VCaP (cell line): ENCODE measurements around the gene OTUD7B.
"Not testable (repeated sequence)": the region's sequence is repeated elsewhere in the genome, so short reads cannot be mapped to it uniquely, and the experiment has no call there.

Experiments used
- H3K27ac ChIP-seq: fragments of 450-650 bp; 2 replicates; pipeline ENCODE4 v1.5.1; 2017
- TF ChIP-seq, protein P1 (sequence below): fragments of 450-650 bp; conservative IDR thresholded peaks from 2 replicates; pipeline ENCODE4 v1.5.1; 2017; ENCODE audit warnings: mild to moderate bottlenecking, moderate library complexity

Gene OTUD7B

DNA sequence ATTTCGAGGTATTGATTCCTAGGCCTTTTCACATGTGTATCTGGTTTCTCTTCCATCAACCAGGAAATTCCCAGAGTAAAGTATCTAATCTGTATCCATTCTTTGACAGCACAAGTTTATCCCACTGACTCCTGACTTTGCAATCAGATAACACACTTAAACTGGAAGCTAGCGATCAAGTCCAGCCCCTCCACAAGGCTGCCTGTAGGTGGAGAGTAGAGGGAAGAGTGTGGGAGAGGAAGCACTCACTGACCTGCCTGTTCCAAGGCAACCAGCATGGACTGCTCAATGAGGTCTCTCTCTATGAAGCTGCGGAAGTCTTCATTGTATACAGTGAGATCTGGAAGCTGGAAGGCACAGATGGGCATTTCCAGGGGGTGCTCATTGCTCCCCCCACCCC lies 43.5 kb downstream of the OTUD7B start:
- H3K27ac ChIP-seq, result no peak overlapping the region

DNA sequence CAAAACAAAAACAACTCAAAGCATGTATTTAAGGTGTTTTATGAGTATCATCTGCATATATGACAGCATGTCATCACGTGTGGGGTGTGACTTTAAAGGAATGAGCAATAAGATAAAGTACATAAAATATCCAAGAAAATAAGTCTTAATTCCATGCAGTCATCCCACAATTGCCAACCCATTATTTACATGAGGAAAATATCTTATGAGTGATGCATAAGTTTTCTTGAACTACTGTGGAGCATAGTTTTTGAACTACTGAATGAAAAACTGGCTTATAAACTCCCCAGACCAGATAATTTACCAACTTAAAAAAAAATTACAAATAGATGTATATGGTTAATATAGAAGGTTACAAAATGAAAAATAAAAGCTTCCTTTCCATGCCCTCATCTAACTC lies 44.1 kb downstream of the OTUD7B start:
- no peak overlapping the region for H3K27ac ChIP-seq
- TF ChIP-seq, protein P1, sequence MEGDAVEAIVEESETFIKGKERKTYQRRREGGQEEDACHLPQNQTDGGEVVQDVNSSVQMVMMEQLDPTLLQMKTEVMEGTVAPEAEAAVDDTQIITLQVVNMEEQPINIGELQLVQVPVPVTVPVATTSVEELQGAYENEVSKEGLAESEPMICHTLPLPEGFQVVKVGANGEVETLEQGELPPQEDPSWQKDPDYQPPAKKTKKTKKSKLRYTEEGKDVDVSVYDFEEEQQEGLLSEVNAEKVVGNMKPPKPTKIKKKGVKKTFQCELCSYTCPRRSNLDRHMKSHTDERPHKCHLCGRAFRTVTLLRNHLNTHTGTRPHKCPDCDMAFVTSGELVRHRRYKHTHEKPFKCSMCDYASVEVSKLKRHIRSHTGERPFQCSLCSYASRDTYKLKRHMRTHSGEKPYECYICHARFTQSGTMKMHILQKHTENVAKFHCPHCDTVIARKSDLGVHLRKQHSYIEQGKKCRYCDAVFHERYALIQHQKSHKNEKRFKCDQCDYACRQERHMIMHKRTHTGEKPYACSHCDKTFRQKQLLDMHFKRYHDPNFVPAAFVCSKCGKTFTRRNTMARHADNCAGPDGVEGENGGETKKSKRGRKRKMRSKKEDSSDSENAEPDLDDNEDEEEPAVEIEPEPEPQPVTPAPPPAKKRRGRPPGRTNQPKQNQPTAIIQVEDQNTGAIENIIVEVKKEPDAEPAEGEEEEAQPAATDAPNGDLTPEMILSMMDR, result no peak

More for the DNA sequence above, 43.5 kb downstream of the OTUD7B start:
- TF ChIP-seq, protein P1, result no peak

DNA sequence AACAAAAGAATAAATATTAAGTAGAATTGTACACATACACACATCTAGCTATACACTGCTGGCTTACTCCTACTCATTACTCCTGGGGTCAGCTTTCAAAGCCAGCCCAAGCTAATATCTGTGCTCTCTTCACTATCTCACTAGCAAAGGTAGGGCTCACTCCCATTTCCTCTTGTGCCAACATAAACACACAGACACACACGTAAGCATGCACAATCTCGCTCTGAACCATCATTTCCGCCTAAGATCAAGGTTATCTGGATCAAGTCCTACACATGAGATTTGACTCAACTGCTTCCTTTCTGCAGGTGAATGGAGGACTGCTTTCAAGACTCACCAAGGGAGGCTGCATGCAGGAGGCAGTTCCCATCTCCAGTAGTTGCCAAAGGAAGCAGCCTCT lies 45.1 kb downstream of the OTUD7B start:
- no peak overlapping the region for H3K27ac ChIP-seq
- TF ChIP-seq, protein P1, result no peak

DNA sequence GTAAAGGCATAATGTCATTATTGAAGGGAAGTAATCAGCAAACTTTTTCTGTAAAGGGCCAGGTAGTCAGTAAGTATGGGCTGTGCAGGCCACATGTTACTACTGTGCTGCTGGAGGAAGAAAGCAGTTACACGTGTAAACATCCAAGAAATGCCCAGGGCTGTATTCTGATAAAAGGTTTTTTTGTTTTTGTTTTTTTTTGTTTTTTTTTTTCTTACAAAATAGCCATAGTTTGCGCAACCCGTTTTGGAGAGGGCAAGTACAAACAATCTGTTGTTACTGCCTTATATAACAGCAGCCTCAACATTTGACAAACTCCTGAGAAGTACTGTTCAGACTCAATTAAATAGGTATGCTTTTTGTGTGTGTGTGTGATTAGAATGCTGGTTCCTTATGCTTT lies 47.2 kb downstream of the OTUD7B start:
- TF ChIP-seq, protein P1, result no peak
- 0 out of 2 replicates have a peak overlapping the region, but pooled peaks have one; percentile 4 for H3K27ac ChIP-seq

DNA sequence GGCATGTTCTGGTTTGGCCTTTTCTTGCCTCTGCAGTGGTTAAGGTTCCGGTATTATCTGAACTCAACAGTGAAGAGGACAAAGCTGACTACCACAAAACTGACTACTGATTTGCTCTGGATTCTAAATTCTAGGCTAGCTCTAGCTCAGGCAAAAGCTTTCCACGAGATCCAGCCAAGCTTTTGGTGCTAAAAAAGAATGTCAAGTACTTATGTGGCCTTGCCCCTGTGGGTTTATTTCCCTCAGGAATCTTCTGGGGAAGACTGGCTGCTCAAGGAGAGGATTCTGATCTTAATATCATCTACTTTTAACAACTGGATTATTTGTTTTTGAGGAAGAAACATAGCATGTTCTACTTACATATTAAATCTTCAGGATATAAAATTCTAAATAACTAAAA lies 47.8 kb downstream of the OTUD7B start:
- H3K27ac ChIP-seq, result peak overlapping the region; percentile 4; the same call in 1 of the 2 replicates
- TF ChIP-seq, protein P1, result no peak

DNA sequence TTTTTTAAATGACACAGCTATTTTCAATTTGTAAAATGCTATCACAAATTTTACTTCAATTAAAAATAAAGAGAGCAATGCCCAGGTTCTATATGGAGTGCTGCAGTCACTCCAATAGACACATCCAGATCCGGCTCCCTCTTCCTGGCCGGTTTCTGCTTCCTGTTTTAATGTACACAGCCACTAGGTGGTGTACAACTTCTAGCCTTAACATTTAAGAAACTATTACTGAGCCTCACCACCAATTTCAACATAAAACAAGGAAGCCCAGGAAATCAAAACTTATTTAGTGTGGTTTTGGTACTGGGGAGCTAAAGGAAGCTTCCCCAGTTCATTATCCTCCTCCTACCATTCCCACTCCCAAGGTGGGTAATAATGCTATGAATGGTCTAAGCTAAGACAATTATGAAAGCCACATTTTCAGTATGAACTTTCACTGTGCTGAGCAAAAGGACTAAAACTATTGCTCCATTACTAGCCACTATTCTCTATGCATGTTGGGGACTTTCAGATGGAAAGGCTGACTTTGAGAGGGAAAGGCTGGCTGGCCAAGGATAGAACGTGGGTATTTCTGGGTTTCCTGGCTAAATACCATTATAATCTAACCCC lies 48.4 kb downstream of the OTUD7B start:
- TF ChIP-seq, protein P1, result peak; percentile 82
- peak overlapping the region; percentile 4; the same call in 1 of the 2 replicates for H3K27ac ChIP-seq

DNA sequence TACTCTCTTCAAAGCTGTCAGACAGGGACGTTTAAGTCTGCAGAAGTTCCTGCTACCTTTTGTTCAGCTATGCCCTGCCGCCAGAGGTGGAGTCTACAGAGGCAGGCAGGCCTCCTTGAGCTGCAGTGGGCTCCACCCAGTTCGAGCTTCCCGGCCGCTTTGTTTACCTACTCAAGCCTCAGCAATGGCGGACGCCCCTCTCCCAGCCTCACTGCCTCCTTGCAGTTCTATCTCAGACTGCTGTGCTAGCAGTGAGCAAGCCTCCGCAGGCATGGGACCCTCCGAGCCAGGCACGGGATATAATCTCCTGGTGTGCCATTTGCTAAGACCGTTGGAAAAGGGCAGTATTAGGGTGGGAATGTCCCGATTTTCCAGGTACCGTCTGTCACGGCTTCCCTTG lies 53.0 kb downstream of the OTUD7B start:
- H3K27ac ChIP-seq, result not testable (repeated sequence)

DNA sequence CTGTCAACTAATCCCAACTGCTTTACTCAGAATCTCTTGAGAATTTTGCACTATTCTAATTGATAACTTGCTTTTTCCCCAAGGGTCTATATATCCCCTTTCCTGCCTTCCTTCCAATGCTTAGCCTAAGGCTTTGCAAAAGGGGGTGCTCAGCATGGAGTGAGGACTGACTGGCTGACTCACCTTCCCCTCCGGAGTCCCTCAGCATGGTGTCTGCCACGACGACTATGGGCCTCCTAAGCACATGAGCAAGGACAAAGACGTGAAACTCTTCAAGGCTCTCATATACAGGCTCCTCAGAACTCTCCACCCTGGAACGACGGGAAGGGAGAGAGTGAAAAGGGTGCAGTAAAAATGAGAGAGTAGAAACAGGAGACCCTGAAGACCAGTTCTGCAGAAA lies 60.6 kb downstream of the OTUD7B start:
- H3K27ac ChIP-seq, result no peak overlapping the region
- TF ChIP-seq, protein P1, result no peak
